GM18873 (cell line): Measurements from ENCODE around the gene STIP1.

ENCODE experiments used
- ATAC-seq: cut with Tn5 transposase; IDR thresholded peaks from one replicate; pipeline ENCODE4 v1.9.1; 2021; ENCODE audit warnings: mild to moderate bottlenecking, moderate library complexity, moderate number of reproducible peaks; ENCODE audit not compliant: unreplicated experiment, low FRiP score

STIP1 gene

GRCh38 chr11:64220271-64220670 is 34.3 kb downstream of the STIP1 start:
- no peak for ATAC-seq

GRCh38 chr11:64220798-64221197 is 34.8 kb downstream of the STIP1 start:
- ATAC-seq: no peak

GRCh38 chr11:64222651-64223000 is 36.7 kb downstream of the STIP1 start:
- ATAC-seq: no peak

GRCh38 chr11:64223001-64223651 is 37.2 kb downstream of the STIP1 start:
- no peak for ATAC-seq

GRCh38 chr11:64224151-64224890 is 38.4 kb downstream of the STIP1 start:
- no peak for ATAC-seq

- ATAC-seq: no peak
Measured at GRCh38 chr11:64224891-64225607, 39.1 kb downstream of the STIP1 start.

- ATAC-seq: no peak
Measured at GRCh38 chr11:64225608-64226506, 39.9 kb downstream of the STIP1 start, which contains the start of the genes NUDT22 and TRPT1. Gene NUDT22, plus strand, starts transcription at chr11:64226274. Its CDS starts 379 bp downstream, at chr11:64226653. Gene TRPT1, minus strand, starts transcription at chr11:64226186. Its CDS starts 326 bp downstream, at chr11:64225860.

- no peak for ATAC-seq
Measured at GRCh38 chr11:64226507-64227051, 40.6 kb downstream of the STIP1 start.

- no peak for ATAC-seq
Measured at GRCh38 chr11:64227405-64227956, 41.5 kb downstream of the STIP1 start.

GRCh38 chr11:64229090-64229743 is 43.2 kb downstream of the STIP1 start:
- ATAC-seq: no peak

- no peak for ATAC-seq
Measured at GRCh38 chr11:64229744-64230170, 43.8 kb downstream of the STIP1 start.

GRCh38 chr11:64230171-64230984 is 44.4 kb downstream of the STIP1 start, which contains the start of gene DNAJC4:
Gene DNAJC4, plus strand, starts transcription at chr11:64230548. Its CDS starts 307 bp downstream, at chr11:64230855.
- ATAC-seq: peak; percentile 39

GRCh38 chr11:64230985-64231365 is 45.0 kb downstream of the STIP1 start:
- ATAC-seq: no peak

- no peak for ATAC-seq
Measured at GRCh38 chr11:64231546-64231945, 45.6 kb downstream of the STIP1 start.

- ATAC-seq: no peak
Measured at GRCh38 chr11:64232182-64232966, 46.4 kb downstream of the STIP1 start.

GRCh38 chr11:64232967-64233315 is 47.0 kb downstream of the STIP1 start:
- no peak for ATAC-seq

GRCh38 chr11:64233913-64234586 is 48.1 kb downstream of the STIP1 start, which contains the start of gene VEGFB:
Gene VEGFB, plus strand, starts transcription at chr11:64234584. Its CDS starts 250 bp downstream, at chr11:64234834.
- ATAC-seq: no peak
